Right lobe of liver (tissue), 4 donors: ENCODE results near the gene MIGA1.

ENCODE experiments used
- POLR2A ChIP-seq: fragments of 450-650 bp; IDR thresholded peaks from one replicate; pipeline ENCODE4 v1.6.1; 2017; ENCODE audit warnings: antibody characterized with exemption, mild to moderate bottlenecking
- TF ChIP-seq, protein P1 (sequence below), 4 donors: fragments of 200-600 bp in 3 of 4; fragments of 450-650 bp in 1 of 4; IDR thresholded peaks; one replicate each; pipeline versions ENCODE4 v1.5.1 to v1.8.0; 2016 to 2022; ENCODE audit warnings: antibody characterized with exemption in 4 of 4, mild to moderate bottlenecking in 2 of 4
- donor health status: DM: no; HTN: no; CAD: no.
- donor health status: DM: no; HTN: no; CAD: no.
- donor health status: DM: no; HTN: yes; CAD: no.

GRCh38 chr1:77882411-77882810 is 103.0 kb downstream of the MIGA1 start:
- TF ChIP-seq, protein P1, sequence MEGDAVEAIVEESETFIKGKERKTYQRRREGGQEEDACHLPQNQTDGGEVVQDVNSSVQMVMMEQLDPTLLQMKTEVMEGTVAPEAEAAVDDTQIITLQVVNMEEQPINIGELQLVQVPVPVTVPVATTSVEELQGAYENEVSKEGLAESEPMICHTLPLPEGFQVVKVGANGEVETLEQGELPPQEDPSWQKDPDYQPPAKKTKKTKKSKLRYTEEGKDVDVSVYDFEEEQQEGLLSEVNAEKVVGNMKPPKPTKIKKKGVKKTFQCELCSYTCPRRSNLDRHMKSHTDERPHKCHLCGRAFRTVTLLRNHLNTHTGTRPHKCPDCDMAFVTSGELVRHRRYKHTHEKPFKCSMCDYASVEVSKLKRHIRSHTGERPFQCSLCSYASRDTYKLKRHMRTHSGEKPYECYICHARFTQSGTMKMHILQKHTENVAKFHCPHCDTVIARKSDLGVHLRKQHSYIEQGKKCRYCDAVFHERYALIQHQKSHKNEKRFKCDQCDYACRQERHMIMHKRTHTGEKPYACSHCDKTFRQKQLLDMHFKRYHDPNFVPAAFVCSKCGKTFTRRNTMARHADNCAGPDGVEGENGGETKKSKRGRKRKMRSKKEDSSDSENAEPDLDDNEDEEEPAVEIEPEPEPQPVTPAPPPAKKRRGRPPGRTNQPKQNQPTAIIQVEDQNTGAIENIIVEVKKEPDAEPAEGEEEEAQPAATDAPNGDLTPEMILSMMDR (IDR thresholded peaks at IDR 0.05), result no peak
- no peak for TF ChIP-seq POLR2A
